GM18498 (cell line): ENCODE data around the gene ZNF212.
"Not testable (repeated sequence)": the region's sequence is repeated elsewhere in the genome, so short reads cannot be mapped to it uniquely, and the experiment has no call there.

ENCODE experiments used
- ATAC-seq: cut with Tn5 transposase; IDR thresholded peaks from one replicate; pipeline ENCODE4 v1.9.1; 2021; ENCODE audit warnings: mild to moderate bottlenecking, moderate library complexity; ENCODE audit not compliant: unreplicated experiment

Gene ZNF212

DNA sequence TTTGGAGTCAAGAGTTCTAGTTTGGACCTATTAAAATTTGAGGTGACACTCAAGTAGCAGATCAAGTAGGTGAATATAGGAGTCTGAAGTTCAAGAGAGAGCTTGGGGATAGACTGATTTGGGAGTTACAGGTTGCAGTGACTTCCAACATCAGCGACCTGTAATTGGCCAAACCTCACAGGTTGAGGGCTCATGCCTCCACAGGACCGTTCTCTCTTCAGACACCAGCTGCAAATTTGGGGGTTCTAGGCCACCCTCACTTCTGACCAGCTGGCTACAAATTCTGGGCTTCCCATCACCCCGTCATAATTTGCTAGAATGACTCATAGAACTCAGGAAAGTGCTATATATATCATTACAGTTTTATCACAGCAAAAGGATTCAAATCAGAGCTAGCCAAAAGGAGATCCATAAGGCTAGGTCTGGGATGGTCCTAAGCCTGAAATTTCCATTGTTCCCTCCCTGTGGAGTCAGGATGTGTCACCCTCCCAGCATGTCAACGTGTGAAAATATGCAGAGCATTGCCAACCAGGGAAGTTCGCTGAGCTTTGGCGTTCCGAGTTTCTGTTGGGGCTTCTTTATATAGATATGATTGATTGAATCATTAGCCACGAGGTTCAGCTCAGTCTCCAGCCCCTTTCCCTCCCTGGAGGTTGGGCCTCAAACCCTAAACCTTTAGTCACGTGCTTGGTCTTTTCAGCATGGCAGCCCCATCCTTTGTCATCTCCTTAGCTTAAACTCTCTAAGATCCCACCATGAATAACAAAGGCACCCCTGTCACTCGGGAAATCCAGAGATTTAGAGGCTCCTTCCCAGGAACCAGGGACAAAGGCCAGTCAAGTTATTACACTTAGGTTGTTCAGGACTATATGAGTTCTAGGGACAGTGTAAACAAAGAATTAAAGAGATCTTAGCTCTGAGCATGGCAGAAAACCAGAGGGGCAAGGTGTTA lies 20.7 kb upstream of the ZNF212 start:
- ATAC-seq, result no peak

GRCh38 chr7:149220534-149220933 lies 18.9 kb upstream of the ZNF212 start:
- no peak for ATAC-seq

- no peak for ATAC-seq
Observed at GRCh38 chr7:149223176-149223575, 16.3 kb upstream of the ZNF212 start.

DNA sequence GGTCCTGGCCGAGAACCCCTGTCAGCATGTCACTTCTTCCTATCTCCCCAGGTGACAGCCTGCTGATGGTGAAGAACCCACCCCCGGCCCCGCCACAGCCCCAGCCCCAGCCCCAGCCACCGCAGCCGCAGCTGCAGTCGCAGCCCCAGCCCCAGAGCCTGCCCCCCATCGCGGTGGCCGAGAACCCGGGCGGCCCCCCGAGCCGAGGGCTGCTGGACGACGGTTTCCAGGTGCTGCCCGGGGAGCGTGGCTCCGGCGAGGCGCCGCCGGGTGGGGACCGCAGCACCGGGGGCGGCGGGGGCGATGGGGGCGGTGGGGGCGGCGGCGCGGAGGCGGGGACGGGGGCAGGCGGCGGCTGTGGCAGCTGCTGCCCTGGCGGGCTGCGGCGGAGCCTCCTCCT lies 15.7 kb upstream of the ZNF212 start:
- ATAC-seq, result no peak

DNA sequence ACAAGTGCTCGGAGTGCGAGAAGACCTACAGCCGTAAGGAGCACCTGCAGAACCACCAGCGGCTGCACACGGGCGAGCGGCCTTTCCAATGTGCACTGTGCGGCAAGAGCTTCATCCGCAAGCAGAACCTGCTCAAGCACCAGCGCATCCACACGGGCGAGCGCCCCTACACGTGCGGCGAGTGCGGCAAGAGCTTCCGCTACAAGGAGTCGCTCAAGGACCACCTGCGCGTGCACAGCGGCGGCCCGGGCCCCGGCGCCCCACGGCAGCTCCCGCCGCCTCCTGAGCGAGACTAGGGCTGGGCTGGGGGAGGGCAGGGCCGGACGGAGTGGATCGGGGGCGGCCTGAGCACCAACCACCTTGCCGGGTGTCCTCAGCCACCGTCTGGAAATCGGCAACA lies 15.1 kb upstream of the ZNF212 start:
- ATAC-seq, result no peak

GRCh38 chr7:149225106-149225505 lies 14.3 kb upstream of the ZNF212 start:
- no peak for ATAC-seq

GRCh38 chr7:149225656-149226055 lies 13.8 kb upstream of the ZNF212 start:
- ATAC-seq, result no peak

DNA sequence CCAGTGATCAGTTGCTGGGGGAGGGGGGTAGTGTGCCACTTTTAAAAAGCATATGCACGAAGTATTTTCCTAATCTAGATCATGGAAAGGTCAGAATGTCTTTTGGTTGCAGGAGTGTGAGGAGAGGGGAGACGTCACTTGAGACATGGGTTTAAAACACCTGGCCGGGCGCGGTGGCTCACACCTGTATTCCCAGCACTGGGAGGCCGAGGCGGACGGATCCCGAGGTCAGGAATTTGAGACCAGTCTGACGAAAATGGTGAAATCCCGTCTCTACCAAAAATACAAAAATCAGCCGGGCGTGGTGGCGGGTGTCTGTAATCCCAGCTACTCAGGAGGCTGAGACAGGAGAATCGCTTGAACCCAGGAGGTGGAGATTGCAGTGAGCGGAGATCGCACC lies 13.1 kb upstream of the ZNF212 start:
- ATAC-seq, result not testable (repeated sequence)

DNA sequence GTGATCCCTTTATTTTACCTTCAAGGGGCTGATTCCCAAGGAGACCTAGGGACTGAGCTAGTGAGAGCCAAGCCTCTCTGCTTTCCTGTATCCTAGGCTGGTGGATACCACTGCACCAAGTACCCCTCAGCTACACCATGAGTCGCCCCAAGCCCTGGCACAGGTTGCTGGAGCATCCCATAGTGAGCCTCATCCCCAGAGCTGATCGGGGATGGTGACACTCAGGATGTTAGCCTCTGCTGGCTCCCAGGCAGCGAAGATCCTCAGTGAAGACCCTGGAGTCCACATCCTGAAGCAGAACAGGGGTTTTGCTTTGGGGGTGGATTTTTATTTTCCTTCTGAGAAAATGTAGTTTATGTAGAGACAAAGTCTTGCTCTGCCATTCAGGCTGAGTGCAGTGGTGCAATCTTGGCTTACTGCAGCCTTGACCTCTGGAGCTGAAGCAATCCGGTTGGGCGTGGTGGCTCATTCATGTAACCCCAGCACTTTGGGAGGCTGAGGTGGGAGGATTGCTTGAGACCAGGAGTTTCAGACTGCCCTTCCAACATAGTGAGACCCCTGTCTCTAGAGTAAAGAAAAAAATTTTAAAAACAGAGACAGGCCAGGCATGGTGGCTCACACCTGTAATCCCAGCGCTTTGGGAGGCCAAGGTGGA lies 12.5 kb upstream of the ZNF212 start:
- ATAC-seq, result no peak

- ATAC-seq, result no peak
Observed at GRCh38 chr7:149228831-149229471, 10.5 kb upstream of the ZNF212 start.

- no peak for ATAC-seq
Observed at GRCh38 chr7:149229526-149229925, 9.9 kb upstream of the ZNF212 start.

- ATAC-seq, result no peak
Observed at GRCh38 chr7:149232362-149232761, 7.1 kb upstream of the ZNF212 start.

DNA sequence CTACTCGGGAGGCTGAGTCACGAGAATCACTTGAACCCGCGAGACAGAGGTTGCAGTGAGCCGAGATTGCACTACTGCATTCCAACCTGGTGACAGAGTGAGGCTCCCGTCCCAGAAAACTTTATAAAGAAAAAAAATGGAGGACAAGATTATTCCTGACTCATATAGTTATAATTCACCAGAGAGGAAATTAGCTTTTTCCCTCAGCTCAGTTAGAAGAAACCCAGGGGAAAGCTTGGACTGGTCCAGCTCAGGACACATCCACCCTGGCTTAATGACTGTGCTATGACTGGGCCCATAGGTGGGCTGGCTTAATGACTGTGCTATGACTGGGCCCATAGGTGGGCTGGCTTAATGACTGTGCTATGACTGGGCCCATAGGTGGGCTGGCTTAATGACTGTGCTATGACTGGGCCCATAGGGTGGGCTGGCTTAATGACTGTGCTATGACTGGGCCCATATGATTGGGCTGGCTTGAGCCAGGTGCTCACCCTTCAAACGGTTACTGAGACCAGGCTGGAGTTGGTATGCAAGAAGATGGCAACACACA lies 5.7 kb upstream of the ZNF212 start:
- ATAC-seq, result not testable (repeated sequence)

- no peak for ATAC-seq
Observed at GRCh38 chr7:149237502-149237901, 1.9 kb upstream of the ZNF212 start.

- no peak for ATAC-seq
Observed at GRCh38 chr7:149238051-149238450, 1.4 kb upstream of the ZNF212 start.

- ATAC-seq, result no peak
Observed at GRCh38 chr7:149240637-149241036, 1.2 kb downstream of the ZNF212 start.

- no peak for ATAC-seq
Observed at GRCh38 chr7:149241696-149242095, 2.2 kb downstream of the ZNF212 start.

DNA sequence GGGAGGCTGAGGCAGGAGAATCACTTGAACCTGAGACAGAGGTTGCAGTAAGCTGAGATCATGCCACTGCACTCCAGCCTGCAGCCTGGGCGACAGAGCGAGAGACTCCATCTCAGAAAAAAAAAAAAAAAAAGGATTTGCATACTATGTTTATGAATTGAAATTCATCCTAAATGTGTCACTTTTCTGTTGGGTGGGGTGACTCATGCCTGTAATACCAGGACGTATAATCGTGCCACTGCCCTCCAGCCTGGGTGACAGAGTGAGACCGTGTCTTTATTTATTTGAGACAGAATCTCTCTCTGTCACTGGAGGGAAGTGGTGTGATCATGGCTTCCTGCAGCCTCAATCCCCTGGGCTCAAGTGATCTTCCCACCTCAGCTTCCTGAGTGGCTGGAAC lies 5.8 kb downstream of the ZNF212 start:
- ATAC-seq, result no peak

DNA sequence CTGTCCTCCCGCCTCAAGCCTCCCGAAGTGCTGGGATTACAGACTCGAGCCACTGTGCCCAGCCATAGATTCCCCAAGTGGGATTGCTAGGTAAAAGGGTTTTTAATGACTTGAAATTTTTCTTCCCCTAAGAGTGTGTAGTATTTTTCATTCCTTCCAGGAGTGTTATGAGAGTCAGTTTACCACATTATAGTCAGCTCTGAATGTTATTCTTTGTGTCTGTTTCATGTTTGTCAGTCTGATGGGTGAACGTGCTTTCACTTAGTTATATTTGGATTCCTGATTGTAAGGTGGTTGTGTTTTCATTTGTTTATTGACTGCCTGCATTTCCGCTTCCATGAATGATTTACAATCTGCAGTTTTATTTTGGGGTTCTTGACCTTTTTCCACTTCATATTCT lies 6.3 kb downstream of the ZNF212 start:
- no peak for ATAC-seq

DNA sequence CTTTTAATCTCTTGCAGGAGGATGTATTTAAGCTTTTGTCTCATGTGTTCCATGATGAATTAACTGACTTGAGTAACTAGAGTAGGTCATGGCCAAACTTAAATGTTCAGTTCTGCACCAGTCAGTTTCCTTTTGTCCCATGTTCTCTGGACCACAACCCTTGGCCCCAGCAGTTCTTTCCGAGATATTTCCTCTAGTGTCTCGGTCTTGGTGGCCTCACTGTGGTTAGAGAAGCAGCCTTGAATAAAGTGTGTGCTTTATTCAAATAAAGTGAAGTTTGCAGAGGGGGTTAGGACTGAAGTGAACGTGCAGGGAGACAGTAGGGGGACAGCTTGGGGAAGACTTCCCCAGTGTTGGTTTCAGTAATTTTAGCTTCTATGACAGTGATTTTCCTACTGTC lies 9.3 kb downstream of the ZNF212 start:
- no peak for ATAC-seq

- not testable (repeated sequence) for ATAC-seq
Observed at GRCh38 chr7:149250151-149250550, 10.7 kb downstream of the ZNF212 start.
